Gastroesophageal sphincter (tissue), 3 donors: ENCODE measurements around the gene NCKAP5.

ENCODE experiments used
- CTCF ChIP-seq, 4 experiments: fragments of 200-600 bp in 2 of 4; fragments of 450-650 bp in 2 of 4; sonication (generic) in 1 of 4; IDR thresholded peaks; one replicate each; pipeline ENCODE4 v1.5.1; 2017 to 2019; ENCODE audit warnings: antibody characterized with exemption in 4 of 4, mild to moderate bottlenecking in 2 of 4, moderate library complexity in 2 of 4
- EP300 ChIP-seq: sonication (generic); formaldehyde crosslinking; IDR thresholded peaks from one replicate; pipeline ENCODE4 v1.6.1; 2017; ENCODE audit warnings: antibody characterized with exemption, mild to moderate bottlenecking
- POLR2A ChIP-seq, 2 donors: fragments of 450-650 bp; IDR thresholded peaks; one replicate each; pipeline ENCODE4 v1.6.1; 2017; ENCODE audit warnings: antibody characterized with exemption in 2 of 2, mild to moderate bottlenecking in 2 of 2, moderate library complexity in 1 of 2
- POLR2AphosphoS5 ChIP-seq: sonication (generic); formaldehyde crosslinking; IDR thresholded peaks from one replicate; pipeline ENCODE4 v1.6.1; 2017; ENCODE audit warnings: antibody characterized with exemption

DNA sequence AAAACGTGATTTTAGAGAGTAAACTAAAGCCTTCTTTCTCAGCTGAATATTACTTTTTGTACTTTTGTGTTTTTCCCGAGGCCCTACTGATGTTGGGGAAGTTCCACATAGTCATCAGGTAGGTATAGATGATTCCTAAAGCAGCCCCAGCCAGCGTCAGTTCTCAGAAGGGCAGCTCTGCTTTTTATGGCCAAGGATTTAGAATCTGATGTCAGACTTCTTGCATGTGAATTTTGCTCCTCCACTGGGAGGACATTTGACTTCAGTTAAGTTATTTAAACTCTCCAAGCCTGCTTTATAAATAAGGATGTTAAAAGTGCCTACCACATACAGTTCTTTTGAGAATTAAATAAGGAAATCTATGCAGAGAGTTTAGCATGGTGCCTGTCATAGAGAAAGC lies 130.8 kb downstream of the NCKAP5 start:
- TF ChIP-seq CTCF (IDR thresholded peaks at IDR 0.05) = no peak
- no peak for TF ChIP-seq POLR2A (IDR thresholded peaks at IDR 0.05)
- no peak for TF ChIP-seq EP300
- no peak for TF ChIP-seq POLR2AphosphoS5
